Ishikawa (cell line): Measurements from ENCODE around the gene TMEM147.
A peak's percentile ranks its signal among the peaks of the same experiment; 100 is the strongest.

Experiments
- CEBPB ChIP-seq: IDR thresholded peaks from 2 replicates; pipeline ENCODE4 v1.6.1; 2012
- CREB1 ChIP-seq: IDR thresholded peaks from 2 replicates; pipeline ENCODE4 v1.6.1; 2012; ENCODE audit warnings: low read depth
- EGR1 ChIP-seq: IDR thresholded peaks from 2 replicates; pipeline ENCODE4 v1.6.1; 2012
- EP300 ChIP-seq: IDR thresholded peaks from 2 replicates; pipeline ENCODE4 v1.6.1; 2012; ENCODE audit warnings: borderline replicate concordance
- FOXM1 ChIP-seq: IDR thresholded peaks from 2 replicates; pipeline ENCODE4 v1.6.1; 2012; ENCODE audit warnings: low read depth, borderline replicate concordance
- NFIC ChIP-seq: IDR thresholded peaks from 2 replicates; pipeline ENCODE4 v1.6.1; 2012
- RAD21 ChIP-seq: IDR thresholded peaks from 2 replicates; pipeline ENCODE4 v1.6.1; 2012; ENCODE audit warnings: low read depth
- TAF1 ChIP-seq: IDR thresholded peaks from 2 replicates; pipeline ENCODE4 v1.6.1; 2012; ENCODE audit warnings: low read depth, mild to moderate bottlenecking
- TCF12 ChIP-seq: IDR thresholded peaks from 2 replicates; pipeline ENCODE4 v1.6.1; 2012; ENCODE audit warnings: low read depth
- TEAD4 ChIP-seq: IDR thresholded peaks from 2 replicates; pipeline ENCODE4 v1.6.1; 2012
- YY1 ChIP-seq: IDR thresholded peaks from 2 replicates; pipeline ENCODE4 v1.6.1; 2012; ENCODE audit warnings: low read depth
- ZBTB7A ChIP-seq: IDR thresholded peaks from 2 replicates; pipeline ENCODE4 v1.6.1; 2012; ENCODE audit warnings: low read depth
- TF ChIP-seq, protein P1 (sequence below): IDR thresholded peaks from 2 replicates; pipeline ENCODE4 v1.6.1; 2012
- TF ChIP-seq, protein P2 (sequence below): IDR thresholded peaks from 2 replicates; pipeline ENCODE4 v1.6.1; 2012; ENCODE audit warnings: low read depth, mild to moderate bottlenecking
- TF ChIP-seq, protein P3 (sequence below): IDR thresholded peaks from 2 replicates; pipeline ENCODE4 v1.6.1; 2012

TMEM147 gene

DNA sequence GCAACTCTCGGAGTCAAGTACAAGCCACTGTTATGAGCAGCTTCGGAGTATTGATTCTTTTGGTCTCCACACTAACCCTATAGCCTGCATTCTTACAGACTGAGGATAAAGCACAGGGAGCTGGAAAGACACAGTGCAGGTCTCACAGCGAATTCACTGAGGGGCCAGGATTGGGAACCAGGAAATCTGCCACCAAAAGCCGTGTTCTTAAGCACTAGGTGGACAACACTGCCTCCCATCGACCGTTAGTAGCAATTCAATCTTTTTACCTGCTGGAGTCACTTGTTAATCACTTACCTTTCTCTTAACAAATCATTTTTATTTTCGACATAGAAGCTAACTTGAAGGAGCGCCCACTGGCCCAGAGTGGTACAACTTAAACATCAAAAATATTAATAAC, 46.8 kb downstream of the TMEM147 start:
- no peak for TF ChIP-seq CEBPB
- TF ChIP-seq, protein P1, sequence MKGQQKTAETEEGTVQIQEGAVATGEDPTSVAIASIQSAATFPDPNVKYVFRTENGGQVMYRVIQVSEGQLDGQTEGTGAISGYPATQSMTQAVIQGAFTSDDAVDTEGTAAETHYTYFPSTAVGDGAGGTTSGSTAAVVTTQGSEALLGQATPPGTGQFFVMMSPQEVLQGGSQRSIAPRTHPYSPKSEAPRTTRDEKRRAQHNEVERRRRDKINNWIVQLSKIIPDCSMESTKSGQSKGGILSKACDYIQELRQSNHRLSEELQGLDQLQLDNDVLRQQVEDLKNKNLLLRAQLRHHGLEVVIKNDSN = no peak
- TF ChIP-seq, protein P2, sequence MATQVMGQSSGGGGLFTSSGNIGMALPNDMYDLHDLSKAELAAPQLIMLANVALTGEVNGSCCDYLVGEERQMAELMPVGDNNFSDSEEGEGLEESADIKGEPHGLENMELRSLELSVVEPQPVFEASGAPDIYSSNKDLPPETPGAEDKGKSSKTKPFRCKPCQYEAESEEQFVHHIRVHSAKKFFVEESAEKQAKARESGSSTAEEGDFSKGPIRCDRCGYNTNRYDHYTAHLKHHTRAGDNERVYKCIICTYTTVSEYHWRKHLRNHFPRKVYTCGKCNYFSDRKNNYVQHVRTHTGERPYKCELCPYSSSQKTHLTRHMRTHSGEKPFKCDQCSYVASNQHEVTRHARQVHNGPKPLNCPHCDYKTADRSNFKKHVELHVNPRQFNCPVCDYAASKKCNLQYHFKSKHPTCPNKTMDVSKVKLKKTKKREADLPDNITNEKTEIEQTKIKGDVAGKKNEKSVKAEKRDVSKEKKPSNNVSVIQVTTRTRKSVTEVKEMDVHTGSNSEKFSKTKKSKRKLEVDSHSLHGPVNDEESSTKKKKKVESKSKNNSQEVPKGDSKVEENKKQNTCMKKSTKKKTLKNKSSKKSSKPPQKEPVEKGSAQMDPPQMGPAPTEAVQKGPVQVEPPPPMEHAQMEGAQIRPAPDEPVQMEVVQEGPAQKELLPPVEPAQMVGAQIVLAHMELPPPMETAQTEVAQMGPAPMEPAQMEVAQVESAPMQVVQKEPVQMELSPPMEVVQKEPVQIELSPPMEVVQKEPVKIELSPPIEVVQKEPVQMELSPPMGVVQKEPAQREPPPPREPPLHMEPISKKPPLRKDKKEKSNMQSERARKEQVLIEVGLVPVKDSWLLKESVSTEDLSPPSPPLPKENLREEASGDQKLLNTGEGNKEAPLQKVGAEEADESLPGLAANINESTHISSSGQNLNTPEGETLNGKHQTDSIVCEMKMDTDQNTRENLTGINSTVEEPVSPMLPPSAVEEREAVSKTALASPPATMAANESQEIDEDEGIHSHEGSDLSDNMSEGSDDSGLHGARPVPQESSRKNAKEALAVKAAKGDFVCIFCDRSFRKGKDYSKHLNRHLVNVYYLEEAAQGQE = no peak
- TF ChIP-seq RAD21 = peak; percentile 74

DNA sequence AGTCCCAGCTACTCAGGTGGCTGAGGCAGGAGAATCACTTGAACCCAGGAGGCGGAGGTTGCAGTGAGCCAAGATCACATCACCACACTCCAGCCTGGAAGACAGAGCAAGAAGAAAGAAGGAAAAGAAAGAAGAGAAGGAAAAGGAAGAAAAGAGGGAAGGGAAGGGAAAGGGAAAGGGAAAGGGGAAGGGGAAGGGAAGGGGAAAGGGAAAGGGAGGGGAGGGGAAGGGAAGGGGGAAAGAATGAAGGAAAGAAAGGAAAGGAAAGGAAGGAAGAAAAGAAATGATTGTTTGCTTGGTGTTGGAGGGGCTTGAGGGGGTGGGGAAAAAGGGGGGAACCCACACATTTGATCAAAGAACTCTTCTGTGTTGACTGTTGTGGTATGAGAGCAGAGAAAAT, 50.5 kb downstream of the TMEM147 start:
- TF ChIP-seq NFIC (no peak), TAF1 (no peak), TCF12 (no peak), EP300 (no peak), YY1 (no peak), FOXM1 (no peak), CEBPB (no peak), EGR1 (no peak), RAD21 (no peak), TEAD4 (no peak), ZBTB7A (no peak), CREB1 (no peak)
- TF ChIP-seq, protein P3, sequence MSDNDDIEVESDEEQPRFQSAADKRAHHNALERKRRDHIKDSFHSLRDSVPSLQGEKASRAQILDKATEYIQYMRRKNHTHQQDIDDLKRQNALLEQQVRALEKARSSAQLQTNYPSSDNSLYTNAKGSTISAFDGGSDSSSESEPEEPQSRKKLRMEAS = no peak
- TF ChIP-seq, protein P2 = no peak
- TF ChIP-seq, protein P1 = no peak

DNA sequence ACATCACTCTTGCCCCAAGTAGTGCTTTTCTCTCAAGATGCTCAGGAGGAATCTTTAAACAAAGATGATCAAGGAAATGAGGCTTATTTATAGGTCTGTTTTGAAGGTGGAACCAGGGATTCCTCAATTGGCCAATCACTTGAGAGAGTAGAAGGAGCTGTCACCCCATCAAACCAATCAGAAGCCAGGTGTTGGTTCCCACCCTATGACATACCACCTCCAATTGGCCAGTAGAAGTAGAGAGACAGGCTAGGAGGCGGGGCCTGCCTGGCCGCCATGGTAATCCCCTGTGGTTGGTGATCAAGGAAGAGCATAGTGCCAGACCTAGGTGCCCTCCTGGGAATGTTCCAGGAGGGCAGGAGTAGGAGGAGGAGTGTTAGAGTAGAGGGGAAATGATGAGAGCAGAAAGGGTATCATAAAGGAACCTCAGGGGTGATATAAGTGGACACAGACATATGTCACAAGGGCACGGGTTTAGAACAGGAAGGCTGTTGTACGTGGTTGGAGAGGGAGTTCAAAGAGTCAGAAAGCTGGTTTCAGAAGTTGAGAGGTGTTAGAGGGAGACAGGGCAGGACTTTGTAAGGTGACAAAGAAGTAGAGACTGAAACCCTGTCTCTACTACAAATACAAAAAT, 51.1 kb downstream of the TMEM147 start:
- TF ChIP-seq ZBTB7A (no peak), EP300 (no peak), TEAD4 (no peak)
